Embryonic facial prominence (tissue), 1 donor: ENCODE results near the gene MYO7A.

ENCODE experiments used
- DNase-seq: peaks from one replicate; pipeline ENCODE4 v3.0.0-alpha.2; 2016; ENCODE audit errors: extremely low spot score

MYO7A gene

DNA sequence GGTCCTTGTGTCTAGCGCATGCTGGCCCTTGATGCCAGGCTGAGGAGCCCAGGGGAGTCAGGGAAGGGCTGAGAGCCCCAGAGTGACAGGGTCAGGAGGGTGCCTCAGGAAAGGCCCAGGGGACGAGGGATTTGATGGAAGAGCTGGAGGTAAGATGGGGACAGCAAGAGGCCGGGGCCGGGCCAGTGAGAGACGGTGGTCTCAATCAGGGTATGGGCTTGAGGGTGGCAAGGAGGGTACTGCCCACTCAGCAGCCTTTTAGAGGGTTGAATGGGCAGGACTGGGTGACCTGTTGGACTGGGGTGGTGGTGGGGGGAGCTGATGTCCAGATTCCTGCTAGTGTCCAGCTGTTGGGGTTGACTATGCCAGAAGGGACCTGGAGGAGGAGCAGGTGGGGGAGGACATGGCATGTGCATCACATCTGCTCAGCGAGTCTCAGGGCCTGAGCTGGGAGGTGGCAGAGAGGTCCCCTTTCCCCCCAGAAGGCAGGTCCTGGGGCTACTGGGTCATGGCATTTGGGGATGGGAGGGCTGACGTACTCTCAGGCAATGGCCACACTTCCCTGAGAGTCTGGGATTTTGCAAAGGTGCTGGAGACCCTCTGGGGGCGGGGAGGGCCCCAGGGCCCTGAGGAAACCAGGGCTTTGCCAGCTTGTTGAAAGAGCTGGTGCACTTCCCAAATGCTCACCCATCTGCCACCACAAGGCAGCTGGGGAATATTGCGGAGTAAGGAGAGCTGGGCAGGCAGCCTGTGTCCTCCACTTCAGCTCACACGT lies 18.4 kb downstream of the MYO7A start:
- no peak for DNase-seq

GRCh38 chr11:77147036-77147315 lies 18.9 kb downstream of the MYO7A start:
- DNase-seq, result no peak

DNA sequence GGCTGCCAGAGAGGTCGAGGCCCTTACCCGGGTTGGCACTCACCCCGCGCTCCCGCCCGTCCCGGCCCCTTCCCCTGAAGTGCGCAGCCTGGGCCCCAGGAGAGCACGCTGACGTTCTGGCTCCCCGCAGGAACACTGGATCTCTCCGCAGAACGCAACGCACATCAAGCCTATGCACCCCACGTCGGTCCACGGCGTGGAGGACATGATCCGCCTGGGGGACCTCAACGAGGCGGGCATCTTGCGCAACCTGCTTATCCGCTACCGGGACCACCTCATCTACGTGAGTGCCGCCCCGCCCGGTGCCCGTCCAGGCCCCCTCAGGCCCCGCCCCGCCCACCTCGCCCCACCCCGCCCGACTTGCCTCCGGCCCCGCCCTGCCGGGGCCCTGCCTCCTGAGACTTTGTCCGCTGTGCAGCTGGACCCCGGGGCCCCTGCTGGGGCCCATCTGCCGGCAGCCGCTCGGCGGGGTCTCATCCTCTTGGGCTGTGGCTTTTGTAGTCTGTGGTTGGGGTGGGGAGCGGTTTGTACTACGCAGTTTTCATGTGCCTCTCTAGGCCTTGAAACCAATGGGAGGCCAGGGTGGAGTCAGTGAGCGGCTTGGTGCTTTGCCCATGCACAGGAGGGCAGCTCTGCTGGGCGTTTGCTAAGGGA lies 19.7 kb downstream of the MYO7A start:
- DNase-seq, result no peak

- DNase-seq, result no peak
Measured at GRCh38 chr11:77148963-77149715, 21.1 kb downstream of the MYO7A start.

GRCh38 chr11:77149716-77150392 lies 21.8 kb downstream of the MYO7A start:
- DNase-seq, result no peak

- no peak for DNase-seq
Measured at GRCh38 chr11:77150836-77151235, 22.8 kb downstream of the MYO7A start.

GRCh38 chr11:77151804-77152509 lies 23.9 kb downstream of the MYO7A start:
- DNase-seq, result no peak

DNA sequence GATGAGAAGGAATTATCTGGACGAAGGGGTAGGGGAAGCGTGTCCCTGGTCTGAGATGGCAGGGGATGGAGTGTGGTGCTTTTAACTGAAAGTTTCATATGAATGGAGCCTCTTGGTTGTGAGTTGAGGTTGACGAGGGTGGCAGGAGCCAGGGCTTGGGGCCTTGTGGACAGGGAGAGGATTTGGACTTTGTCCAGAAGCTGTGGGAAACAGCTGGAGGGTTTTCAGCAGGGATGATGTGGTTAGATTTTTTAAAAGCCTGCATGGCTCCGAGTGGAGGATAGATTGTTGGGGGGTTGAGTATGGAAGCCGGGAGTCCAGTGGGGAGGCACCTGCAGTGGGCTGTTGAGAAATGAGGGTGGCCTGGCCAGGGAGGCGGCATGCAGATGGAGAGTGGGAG lies 24.8 kb downstream of the MYO7A start:
- DNase-seq, result no peak

GRCh38 chr11:77153276-77154185 lies 25.5 kb downstream of the MYO7A start:
- no peak for DNase-seq

DNA sequence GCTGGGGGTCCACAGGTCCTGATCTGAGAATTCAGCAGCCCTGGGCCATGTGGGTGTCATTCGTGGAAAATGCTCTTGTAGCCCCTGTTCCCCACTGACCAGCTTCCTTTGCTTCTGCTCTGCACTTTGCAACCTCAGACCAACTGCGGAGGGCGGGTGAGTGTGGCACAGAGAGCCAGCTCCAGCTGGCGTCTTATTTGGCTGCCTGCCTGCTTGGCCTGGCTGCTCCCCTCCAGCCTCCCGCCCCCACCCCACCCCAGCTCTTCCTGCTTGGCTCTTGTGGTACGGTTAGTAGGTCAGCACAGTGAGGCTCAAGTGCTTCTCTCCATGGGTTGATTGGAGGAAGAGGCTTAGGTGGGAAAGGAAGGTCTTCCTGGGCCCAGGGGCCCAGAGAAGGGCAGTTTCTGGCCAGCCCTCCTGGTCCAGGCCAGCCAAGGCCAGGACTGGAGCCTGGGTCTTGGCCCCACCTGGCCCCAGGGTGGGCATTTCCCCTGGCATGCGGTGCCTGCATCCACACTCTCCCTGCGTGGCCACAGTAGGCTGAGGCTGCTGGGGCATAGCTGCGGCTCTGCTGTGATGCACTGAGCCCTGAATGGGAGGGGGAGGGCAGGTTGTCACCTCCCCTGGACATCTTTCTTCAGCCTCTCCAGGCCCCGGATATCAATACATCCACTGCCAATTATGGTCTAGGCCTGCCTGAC lies 26.5 kb downstream of the MYO7A start:
- DNase-seq, result no peak

GRCh38 chr11:77155082-77155475 lies 27.0 kb downstream of the MYO7A start:
- DNase-seq, result no peak

DNA sequence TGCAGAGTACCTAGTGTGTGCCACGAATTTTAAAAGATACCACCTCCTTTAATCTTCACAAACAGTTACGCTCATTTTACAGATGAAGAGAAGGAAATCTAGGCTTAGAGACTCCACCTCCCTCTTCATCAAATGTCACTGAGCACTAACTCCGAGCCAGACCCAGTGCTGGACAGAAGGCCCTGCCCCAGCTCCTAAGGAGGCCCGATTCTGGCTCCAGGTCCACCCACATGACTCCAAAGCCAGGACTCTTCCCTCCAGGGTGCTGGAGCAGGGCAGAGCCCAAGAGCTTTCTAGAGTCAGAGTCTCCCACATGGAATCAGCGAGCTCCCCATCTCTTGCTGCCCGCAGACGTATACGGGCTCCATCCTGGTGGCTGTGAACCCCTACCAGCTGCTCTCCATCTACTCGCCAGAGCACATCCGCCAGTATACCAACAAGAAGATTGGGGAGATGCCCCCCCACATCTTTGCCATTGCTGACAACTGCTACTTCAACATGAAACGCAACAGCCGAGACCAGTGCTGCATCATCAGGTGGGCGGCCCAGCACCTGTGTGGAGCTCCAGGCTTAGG lies 27.6 kb downstream of the MYO7A start:
- no peak for DNase-seq

DNA sequence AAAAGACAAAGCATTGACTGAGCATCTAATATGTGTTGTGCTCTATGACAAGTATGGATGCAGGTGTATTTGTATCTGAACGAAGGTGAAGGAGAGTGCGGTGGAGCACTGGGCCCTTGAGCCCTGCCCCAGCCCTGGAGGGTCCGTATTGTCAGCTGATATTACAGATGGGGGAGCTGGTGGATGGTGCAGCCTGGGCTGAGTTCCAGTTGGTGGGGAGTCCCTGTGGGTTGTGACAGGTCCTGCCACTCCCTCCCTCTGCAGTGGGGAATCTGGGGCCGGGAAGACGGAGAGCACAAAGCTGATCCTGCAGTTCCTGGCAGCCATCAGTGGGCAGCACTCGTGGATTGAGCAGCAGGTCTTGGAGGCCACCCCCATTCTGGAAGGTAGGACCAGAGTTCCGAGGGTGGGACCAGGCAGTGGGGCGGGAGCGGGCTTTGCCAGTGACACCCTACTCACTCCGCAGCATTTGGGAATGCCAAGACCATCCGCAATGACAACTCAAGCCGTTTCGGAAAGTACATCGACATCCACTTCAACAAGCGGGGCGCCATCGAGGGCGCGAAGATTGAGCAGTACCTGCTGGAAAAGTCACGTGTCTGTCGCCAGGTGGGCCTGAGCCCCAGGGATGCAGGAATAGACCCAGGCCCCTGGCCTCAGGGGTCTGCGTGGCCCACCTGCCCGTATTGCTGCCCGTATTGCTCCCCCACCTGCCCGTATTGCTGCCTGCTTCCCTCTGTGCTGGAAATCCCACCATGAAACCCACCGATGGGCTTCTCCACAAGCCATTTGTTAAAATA lies 28.6 kb downstream of the MYO7A start:
- DNase-seq, result no peak

GRCh38 chr11:77158041-77158695 lies 30.1 kb downstream of the MYO7A start:
- no peak for DNase-seq

- DNase-seq, result no peak
Measured at GRCh38 chr11:77159219-77159936, 31.3 kb downstream of the MYO7A start.

DNA sequence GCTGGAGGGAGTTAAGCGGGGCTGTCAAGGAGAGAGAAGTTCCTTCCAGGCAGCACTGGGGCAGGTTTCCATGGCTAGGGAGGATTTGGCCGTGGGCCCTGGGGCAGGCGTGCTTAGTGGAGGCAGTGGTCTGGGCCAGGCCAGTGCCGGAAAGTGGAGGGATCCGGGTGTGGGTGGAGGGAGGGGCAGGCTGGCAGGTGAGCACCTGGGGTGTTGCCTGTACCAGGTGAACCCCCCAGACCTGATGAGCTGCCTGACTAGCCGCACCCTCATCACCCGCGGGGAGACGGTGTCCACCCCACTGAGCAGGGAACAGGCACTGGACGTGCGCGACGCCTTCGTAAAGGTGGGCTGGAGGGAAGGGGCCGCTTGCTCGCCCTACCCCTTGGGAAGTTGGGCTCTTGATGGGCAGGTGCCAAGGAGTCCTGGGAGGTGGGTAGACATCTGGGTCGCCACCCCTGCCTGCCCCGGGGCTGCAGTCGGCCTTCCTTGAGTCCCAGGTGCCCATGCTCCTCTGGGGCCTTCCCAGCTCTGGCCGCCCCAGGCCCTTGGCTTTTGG lies 32.0 kb downstream of the MYO7A start:
- DNase-seq, result no peak

DNA sequence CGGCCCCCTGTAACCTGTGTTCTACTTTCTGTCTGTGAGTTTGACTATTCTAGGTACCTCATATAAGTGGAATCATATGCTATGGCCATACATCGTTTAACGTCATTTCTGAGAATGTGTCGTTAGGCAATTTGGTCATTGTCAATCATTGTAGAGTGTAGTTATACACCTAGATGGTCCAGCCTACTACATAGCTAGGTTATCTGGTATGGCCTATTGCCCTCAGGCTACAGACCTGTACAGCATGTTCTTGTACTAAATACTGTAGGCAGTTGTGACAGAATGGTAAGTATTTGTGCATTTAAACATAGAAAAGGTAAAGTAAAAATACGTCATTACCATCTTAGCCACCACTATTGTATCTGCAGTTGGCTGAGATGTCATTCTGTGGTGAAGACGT lies 35.2 kb downstream of the MYO7A start:
- no peak for DNase-seq
